Measurements from ENCODE around the gene SPTBN5. TPM values are rescaled to one million over a fixed set of nuclear protein-coding genes. Genes with fewer than 3 reads are reported as not detected.

Gene SPTBN5
- total RNA-seq, 1 donor from 2014 or later, result 0.49 TPM

- DNase-seq (ENCODE audit: extremely low spot score in 2 of 2), result no peak
- Histone ChIP-seq H3K4me1 (peaks cover 43% of the 10 kb centered on the region), H3K4me3 (no peak overlapping the region), H3K27me3 (no peaks in the 10 kb centered on the region), H3K27ac (no peak overlapping the region), H3K36me3 (no peaks in the 10 kb centered on the region), H3K9me3 (no peaks in the 10 kb centered on the region)
- intact Hi-C loops (cut with DNase I), result no loop called here
- TF ChIP-seq POLR2A (IDR thresholded peaks at IDR 0.05) (no peak), POLR2AphosphoS5 (IDR thresholded peaks at IDR 0.05; ENCODE audit: insufficient read depth in 1 of 2, low read depth in 1 of 2) (no peak), CTCF (IDR thresholded peaks at IDR 0.05) (no peak)
Measured at GRCh38 chr15:41925086-41925608, 31.3 kb upstream of the SPTBN5 start.

GRCh38 chr15:41923401-41923997, 29.6 kb upstream of the SPTBN5 start:
- no peak overlapping the region for H3K4me3 ChIP-seq
- H3K36me3 ChIP-seq, result peaks cover 0 to 8% of the 10 kb centered on the region in 2 donors
- TF ChIP-seq POLR2A (IDR thresholded peaks at IDR 0.05) (no peak), CTCF (IDR thresholded peaks at IDR 0.05) (no peak), POLR2AphosphoS5 (IDR thresholded peaks at IDR 0.05; ENCODE audit: insufficient read depth in 1 of 2, low read depth in 1 of 2) (no peak)
- H3K4me1 ChIP-seq, result peaks cover 30% of the 10 kb centered on the region
- no peaks in the 10 kb centered on the region for H3K27me3 ChIP-seq
- intact Hi-C loops (cut with DNase I), result no loop called here
- no peaks in the 10 kb centered on the region for H3K9me3 ChIP-seq
- DNase-seq (ENCODE audit: extremely low spot score in 2 of 2), result no peak
- no peak overlapping the region for H3K27ac ChIP-seq

- intact Hi-C loops (cut with DNase I), result no loop called here
- no peak for TF ChIP-seq CTCF (IDR thresholded peaks at IDR 0.05)
- TF ChIP-seq POLR2AphosphoS5 (IDR thresholded peaks at IDR 0.05; ENCODE audit: insufficient read depth in 1 of 2, low read depth in 1 of 2), result no peak
- TF ChIP-seq POLR2A (IDR thresholded peaks at IDR 0.05), result no peak
- H3K9me3 ChIP-seq, result no peaks in the 10 kb centered on the region
- no peak overlapping the region for H3K27ac ChIP-seq
- DNase-seq (ENCODE audit: extremely low spot score in 2 of 2), result no peak
- peaks cover 0 to 9% of the 10 kb centered on the region in 2 donors for H3K36me3 ChIP-seq
- H3K27me3 ChIP-seq, result no peaks in the 10 kb centered on the region
- H3K4me1 ChIP-seq, result peaks cover 36% of the 10 kb centered on the region
- no peak overlapping the region for H3K4me3 ChIP-seq
Measured at GRCh38 chr15:41922353-41922752, 28.5 kb upstream of the SPTBN5 start.

- H3K4me3 ChIP-seq, result no peak overlapping the region
- TF ChIP-seq POLR2AphosphoS5 (IDR thresholded peaks at IDR 0.05; ENCODE audit: insufficient read depth in 1 of 2, low read depth in 1 of 2), result no peak
- TF ChIP-seq POLR2A (IDR thresholded peaks at IDR 0.05), result no peak
- no peak for TF ChIP-seq CTCF (IDR thresholded peaks at IDR 0.05)
- no peaks in the 10 kb centered on the region for H3K9me3 ChIP-seq
- DNase-seq (ENCODE audit: extremely low spot score in 2 of 2), result no peak
- intact Hi-C loops (cut with DNase I), result no loop called here
- peaks cover 36% of the 10 kb centered on the region for H3K4me1 ChIP-seq
- no peak overlapping the region for H3K27ac ChIP-seq
- no peaks in the 10 kb centered on the region for H3K27me3 ChIP-seq
- peaks cover 0 to 9% of the 10 kb centered on the region in 2 donors for H3K36me3 ChIP-seq
Measured at GRCh38 chr15:41921639-41922038, 27.8 kb upstream of the SPTBN5 start.

GRCh38 chr15:41921167-41921566, 27.3 kb upstream of the SPTBN5 start:
- intact Hi-C loops (cut with DNase I), result no loop called here
- no peak overlapping the region for H3K4me3 ChIP-seq
- DNase-seq (ENCODE audit: extremely low spot score in 2 of 2), result no peak
- H3K9me3 ChIP-seq, result no peaks in the 10 kb centered on the region
- peaks cover 31% of the 10 kb centered on the region for H3K4me1 ChIP-seq
- no peak for TF ChIP-seq POLR2AphosphoS5 (IDR thresholded peaks at IDR 0.05; ENCODE audit: insufficient read depth in 1 of 2, low read depth in 1 of 2)
- no peak for TF ChIP-seq POLR2A (IDR thresholded peaks at IDR 0.05)
- no peak for TF ChIP-seq CTCF (IDR thresholded peaks at IDR 0.05)
- no peak overlapping the region for H3K27ac ChIP-seq
- H3K36me3 ChIP-seq, result peaks cover 0 to 9% of the 10 kb centered on the region in 2 donors
- no peaks in the 10 kb centered on the region for H3K27me3 ChIP-seq

Measured in vagina (tissue), 2 donors.